Measurements from ENCODE around the gene EFHB.

EFHB gene, protein sequence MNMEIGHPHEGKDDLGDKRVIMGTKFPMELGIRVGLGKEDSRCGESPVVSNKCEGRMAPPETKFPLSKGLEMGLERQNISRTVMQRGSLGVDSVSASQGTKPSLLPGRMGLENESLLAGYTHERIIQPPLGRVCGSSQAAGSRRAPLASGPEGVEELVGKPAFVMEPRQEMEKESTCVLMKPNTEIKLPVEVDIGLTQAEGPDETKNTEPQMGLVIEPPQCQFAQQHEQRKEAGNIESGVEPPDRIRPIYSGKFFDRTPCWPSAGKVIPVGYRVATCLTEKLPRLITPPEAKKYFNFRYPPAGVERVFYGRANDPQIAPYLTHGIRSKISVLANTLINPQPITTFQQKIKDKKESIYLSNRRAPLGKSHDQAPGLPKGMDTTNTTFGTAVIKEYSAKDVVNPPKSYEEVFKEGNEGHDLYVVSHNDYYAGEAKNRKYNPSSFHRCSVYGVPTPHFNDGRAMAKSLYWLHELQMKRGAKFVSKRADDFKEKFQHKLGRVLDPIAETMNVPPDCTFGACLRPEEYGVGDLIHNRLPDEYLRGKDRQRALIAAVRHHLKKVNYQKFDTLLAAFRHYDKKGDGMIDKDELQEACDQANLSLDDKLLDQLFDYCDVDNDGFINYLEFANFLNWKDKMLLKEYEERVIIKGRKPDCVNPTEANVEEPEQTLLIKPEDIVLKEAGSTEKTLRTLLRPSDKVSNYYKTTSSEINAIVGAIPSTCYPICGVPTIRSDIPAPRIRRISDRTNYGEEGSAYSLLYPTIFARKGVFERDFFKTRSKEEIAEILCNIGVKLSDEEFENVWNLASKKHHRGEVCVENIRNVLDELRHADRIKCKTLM

DNA sequence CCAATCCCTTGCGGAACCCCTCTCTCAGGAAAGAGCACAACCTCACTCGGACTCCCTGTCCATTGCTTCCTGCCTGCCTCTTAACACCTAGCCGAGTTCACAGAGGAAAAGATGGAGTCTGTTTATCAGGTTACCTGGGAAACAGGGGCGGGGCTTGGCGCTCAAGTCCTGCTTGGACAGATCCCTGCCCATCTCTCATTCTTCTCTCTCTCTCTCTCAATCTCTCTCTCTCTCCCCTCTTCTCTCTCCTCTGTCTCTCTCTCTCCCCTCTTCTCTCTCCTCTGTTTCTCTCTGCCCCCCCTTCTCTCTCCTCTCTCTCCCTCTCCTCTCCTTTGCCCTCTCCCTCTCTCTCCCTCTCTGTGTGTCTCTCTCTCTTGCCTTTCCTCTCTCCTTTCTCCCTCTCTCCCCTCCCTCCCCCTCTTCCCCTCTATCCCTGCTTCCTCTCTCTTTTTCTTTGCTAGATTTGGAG is at the start of gene EFHB:
Gene EFHB, minus strand, starts transcription at position 120 of the 469 bp plus-strand sequence. CDS start 199 bp downstream, outside the sequence.
- H3K27ac ChIP-seq (ENCODE audit: extremely low read depth, low read depth, low read length) = no peak within 1 kb of the TSS
- H3K36me3 ChIP-seq (ENCODE audit: control insufficient read depth in 2 of 2, insufficient read depth in 1 of 2, low read length in 2 of 2) = no peaks in the 10 kb centered on the region
- ChIA-PET POLR2A (no interaction called here), CTCF (no interaction called here)
- no peak within 1 kb of the TSS for H3K4me3 ChIP-seq (ENCODE audit: low read depth, low read length)
- no peaks in the 10 kb centered on the region for H3K9me3 ChIP-seq (ENCODE audit: control insufficient read depth, insufficient read depth, low read depth, low read length)
- no peaks in the 10 kb centered on the region for H3K4me1 ChIP-seq (ENCODE audit: control insufficient read depth, insufficient read depth, low read length)
- TF ChIP-seq, protein P1, sequence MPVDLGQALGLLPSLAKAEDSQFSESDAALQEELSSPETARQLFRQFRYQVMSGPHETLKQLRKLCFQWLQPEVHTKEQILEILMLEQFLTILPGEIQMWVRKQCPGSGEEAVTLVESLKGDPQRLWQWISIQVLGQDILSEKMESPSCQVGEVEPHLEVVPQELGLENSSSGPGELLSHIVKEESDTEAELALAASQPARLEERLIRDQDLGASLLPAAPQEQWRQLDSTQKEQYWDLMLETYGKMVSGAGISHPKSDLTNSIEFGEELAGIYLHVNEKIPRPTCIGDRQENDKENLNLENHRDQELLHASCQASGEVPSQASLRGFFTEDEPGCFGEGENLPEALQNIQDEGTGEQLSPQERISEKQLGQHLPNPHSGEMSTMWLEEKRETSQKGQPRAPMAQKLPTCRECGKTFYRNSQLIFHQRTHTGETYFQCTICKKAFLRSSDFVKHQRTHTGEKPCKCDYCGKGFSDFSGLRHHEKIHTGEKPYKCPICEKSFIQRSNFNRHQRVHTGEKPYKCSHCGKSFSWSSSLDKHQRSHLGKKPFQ (tag by site-specific recombination; IDR thresholded peaks at IDR 0.05) = no peak
- TF ChIP-seq ZNF211 (tag by site-specific recombination; IDR thresholded peaks at IDR 0.05; ENCODE audit: low read depth) = no peak
- TF ChIP-seq, protein P2, sequence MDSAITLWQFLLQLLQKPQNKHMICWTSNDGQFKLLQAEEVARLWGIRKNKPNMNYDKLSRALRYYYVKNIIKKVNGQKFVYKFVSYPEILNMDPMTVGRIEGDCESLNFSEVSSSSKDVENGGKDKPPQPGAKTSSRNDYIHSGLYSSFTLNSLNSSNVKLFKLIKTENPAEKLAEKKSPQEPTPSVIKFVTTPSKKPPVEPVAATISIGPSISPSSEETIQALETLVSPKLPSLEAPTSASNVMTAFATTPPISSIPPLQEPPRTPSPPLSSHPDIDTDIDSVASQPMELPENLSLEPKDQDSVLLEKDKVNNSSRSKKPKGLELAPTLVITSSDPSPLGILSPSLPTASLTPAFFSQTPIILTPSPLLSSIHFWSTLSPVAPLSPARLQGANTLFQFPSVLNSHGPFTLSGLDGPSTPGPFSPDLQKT (IDR thresholded peaks at IDR 0.05; ENCODE audit: borderline replicate concordance, low read depth, low read length) = no peak
- TF ChIP-seq, protein P3, sequence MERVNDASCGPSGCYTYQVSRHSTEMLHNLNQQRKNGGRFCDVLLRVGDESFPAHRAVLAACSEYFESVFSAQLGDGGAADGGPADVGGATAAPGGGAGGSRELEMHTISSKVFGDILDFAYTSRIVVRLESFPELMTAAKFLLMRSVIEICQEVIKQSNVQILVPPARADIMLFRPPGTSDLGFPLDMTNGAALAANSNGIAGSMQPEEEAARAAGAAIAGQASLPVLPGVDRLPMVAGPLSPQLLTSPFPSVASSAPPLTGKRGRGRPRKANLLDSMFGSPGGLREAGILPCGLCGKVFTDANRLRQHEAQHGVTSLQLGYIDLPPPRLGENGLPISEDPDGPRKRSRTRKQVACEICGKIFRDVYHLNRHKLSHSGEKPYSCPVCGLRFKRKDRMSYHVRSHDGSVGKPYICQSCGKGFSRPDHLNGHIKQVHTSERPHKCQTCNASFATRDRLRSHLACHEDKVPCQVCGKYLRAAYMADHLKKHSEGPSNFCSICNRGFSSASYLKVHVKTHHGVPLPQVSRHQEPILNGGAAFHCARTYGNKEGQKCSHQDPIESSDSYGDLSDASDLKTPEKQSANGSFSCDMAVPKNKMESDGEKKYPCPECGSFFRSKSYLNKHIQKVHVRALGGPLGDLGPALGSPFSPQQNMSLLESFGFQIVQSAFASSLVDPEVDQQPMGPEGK (tag by site-specific recombination; IDR thresholded peaks at IDR 0.05) = 0 out of 2 replicates have a peak, but pooled peaks have one; percentile 26
- 0 out of 2 replicates have a peak, but pooled peaks have one; percentile 13 for TF ChIP-seq SP2 (tag by site-specific recombination; IDR thresholded peaks at IDR 0.05)
- TF ChIP-seq, protein P4, sequence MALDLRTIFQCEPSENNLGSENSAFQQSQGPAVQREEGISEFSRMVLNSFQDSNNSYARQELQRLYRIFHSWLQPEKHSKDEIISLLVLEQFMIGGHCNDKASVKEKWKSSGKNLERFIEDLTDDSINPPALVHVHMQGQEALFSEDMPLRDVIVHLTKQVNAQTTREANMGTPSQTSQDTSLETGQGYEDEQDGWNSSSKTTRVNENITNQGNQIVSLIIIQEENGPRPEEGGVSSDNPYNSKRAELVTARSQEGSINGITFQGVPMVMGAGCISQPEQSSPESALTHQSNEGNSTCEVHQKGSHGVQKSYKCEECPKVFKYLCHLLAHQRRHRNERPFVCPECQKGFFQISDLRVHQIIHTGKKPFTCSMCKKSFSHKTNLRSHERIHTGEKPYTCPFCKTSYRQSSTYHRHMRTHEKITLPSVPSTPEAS (tag by site-specific recombination; IDR thresholded peaks at IDR 0.05) = no peak
- TF ChIP-seq ZNF266 (tag by site-specific recombination; IDR thresholded peaks at IDR 0.05; ENCODE audit: low read depth) = 0 out of 2 replicates have a peak, but pooled peaks have one; percentile 12
- 0 out of 2 replicates have a peak, but pooled peaks have one; percentile 15 for TF ChIP-seq KLF8 (tag by site-specific recombination; IDR thresholded peaks at IDR 0.05)
- TF ChIP-seq, protein P5, sequence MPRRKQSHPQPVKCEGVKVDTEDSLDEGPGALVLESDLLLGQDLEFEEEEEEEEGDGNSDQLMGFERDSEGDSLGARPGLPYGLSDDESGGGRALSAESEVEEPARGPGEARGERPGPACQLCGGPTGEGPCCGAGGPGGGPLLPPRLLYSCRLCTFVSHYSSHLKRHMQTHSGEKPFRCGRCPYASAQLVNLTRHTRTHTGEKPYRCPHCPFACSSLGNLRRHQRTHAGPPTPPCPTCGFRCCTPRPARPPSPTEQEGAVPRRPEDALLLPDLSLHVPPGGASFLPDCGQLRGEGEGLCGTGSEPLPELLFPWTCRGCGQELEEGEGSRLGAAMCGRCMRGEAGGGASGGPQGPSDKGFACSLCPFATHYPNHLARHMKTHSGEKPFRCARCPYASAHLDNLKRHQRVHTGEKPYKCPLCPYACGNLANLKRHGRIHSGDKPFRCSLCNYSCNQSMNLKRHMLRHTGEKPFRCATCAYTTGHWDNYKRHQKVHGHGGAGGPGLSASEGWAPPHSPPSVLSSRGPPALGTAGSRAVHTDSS (tag by site-specific recombination; IDR thresholded peaks at IDR 0.05) = no peak
- TF ChIP-seq, protein P6, sequence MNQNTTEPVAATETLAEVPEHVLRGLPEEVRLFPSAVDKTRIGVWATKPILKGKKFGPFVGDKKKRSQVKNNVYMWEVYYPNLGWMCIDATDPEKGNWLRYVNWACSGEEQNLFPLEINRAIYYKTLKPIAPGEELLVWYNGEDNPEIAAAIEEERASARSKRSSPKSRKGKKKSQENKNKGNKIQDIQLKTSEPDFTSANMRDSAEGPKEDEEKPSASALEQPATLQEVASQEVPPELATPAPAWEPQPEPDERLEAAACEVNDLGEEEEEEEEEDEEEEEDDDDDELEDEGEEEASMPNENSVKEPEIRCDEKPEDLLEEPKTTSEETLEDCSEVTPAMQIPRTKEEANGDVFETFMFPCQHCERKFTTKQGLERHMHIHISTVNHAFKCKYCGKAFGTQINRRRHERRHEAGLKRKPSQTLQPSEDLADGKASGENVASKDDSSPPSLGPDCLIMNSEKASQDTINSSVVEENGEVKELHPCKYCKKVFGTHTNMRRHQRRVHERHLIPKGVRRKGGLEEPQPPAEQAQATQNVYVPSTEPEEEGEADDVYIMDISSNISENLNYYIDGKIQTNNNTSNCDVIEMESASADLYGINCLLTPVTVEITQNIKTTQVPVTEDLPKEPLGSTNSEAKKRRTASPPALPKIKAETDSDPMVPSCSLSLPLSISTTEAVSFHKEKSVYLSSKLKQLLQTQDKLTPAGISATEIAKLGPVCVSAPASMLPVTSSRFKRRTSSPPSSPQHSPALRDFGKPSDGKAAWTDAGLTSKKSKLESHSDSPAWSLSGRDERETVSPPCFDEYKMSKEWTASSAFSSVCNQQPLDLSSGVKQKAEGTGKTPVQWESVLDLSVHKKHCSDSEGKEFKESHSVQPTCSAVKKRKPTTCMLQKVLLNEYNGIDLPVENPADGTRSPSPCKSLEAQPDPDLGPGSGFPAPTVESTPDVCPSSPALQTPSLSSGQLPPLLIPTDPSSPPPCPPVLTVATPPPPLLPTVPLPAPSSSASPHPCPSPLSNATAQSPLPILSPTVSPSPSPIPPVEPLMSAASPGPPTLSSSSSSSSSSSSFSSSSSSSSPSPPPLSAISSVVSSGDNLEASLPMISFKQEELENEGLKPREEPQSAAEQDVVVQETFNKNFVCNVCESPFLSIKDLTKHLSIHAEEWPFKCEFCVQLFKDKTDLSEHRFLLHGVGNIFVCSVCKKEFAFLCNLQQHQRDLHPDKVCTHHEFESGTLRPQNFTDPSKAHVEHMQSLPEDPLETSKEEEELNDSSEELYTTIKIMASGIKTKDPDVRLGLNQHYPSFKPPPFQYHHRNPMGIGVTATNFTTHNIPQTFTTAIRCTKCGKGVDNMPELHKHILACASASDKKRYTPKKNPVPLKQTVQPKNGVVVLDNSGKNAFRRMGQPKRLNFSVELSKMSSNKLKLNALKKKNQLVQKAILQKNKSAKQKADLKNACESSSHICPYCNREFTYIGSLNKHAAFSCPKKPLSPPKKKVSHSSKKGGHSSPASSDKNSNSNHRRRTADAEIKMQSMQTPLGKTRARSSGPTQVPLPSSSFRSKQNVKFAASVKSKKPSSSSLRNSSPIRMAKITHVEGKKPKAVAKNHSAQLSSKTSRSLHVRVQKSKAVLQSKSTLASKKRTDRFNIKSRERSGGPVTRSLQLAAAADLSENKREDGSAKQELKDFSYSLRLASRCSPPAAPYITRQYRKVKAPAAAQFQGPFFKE (tag by site-specific recombination; IDR thresholded peaks at IDR 0.05; ENCODE audit: borderline replicate concordance) = no peak
- TF ChIP-seq ZEB2 (tag by site-specific recombination; IDR thresholded peaks at IDR 0.05) = no peak
- TF ChIP-seq, protein P7, sequence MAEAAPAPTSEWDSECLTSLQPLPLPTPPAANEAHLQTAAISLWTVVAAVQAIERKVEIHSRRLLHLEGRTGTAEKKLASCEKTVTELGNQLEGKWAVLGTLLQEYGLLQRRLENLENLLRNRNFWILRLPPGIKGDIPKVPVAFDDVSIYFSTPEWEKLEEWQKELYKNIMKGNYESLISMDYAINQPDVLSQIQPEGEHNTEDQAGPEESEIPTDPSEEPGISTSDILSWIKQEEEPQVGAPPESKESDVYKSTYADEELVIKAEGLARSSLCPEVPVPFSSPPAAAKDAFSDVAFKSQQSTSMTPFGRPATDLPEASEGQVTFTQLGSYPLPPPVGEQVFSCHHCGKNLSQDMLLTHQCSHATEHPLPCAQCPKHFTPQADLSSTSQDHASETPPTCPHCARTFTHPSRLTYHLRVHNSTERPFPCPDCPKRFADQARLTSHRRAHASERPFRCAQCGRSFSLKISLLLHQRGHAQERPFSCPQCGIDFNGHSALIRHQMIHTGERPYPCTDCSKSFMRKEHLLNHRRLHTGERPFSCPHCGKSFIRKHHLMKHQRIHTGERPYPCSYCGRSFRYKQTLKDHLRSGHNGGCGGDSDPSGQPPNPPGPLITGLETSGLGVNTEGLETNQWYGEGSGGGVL (tag by site-specific recombination; IDR thresholded peaks at IDR 0.05) = peak; percentile 79
- peak; percentile 94 for TF ChIP-seq PRDM1 (tag by site-specific recombination; IDR thresholded peaks at IDR 0.05)
- peak; percentile 83 for TF ChIP-seq ZNF366 (tag by site-specific recombination; conservative IDR thresholded peaks at IDR 0.05)
- peak; percentile 64; the same call in 1 of the 2 replicates for TF ChIP-seq ZBTB17 (tag by site-specific recombination; IDR thresholded peaks at IDR 0.05)
- TF ChIP-seq ZNF610 (tag by site-specific recombination; IDR thresholded peaks at IDR 0.05; ENCODE audit: borderline replicate concordance) = 0 out of 2 replicates have a peak, but pooled peaks have one; percentile 33
- no peak for TF ChIP-seq FEZF1 (tag by site-specific recombination; IDR thresholded peaks at IDR 0.05)

All from HEK293 (cell line).